ENCODE results near the gene PRUNE1.
A peak's percentile ranks its signal among the peaks of the same experiment; 100 is the strongest.

The PRUNE1 gene

GRCh38 chr1:151070474-151071276, 62.4 kb downstream of the PRUNE1 start, which contains the start of gene GABPB2:
TSS of gene GABPB2 (plus strand) at chr1:151070761. CDS start at chr1:151088190, 17,429 bp downstream.
- DNase-seq (ENCODE audit: low read depth, low spot score): peak; percentile 89
- ChIA-PET POLR2A (interaction anchor here (0.6 to 1.0 kb wide), 3 partner anchors 8 to 13 kb away, joined by 3 to 5 read pairs (median 3); partner anchors contain the start of gene CDC42SE1), CTCF (interaction anchor here (0.7 to 4.7 kb wide), 14 partner anchors 9 to 103 kb away, joined by 3 to 44 read pairs (median 4); partner anchors contain the start of genes C1orf56, CDC42SE1 and MLLT11)
- peak; percentile 94 for TF ChIP-seq CTCF (IDR thresholded peaks at IDR 0.05; ENCODE audit: insufficient read depth, low read length, missing control alignments)
- H3K4me3 ChIP-seq (ENCODE audit: low read depth, low read length): peak within 1 kb of the TSS; percentile 80

- POLR2A ChIA-PET: no interaction called here
- no peak for TF ChIP-seq CTCF (IDR thresholded peaks at IDR 0.05; ENCODE audit: insufficient read depth, low read length, missing control alignments)
- no peak for DNase-seq (ENCODE audit: low read depth, low spot score)
- H3K4me3 ChIP-seq (ENCODE audit: low read depth, low read length): no peak overlapping the region
- CTCF ChIA-PET: interaction anchor here (0.8 to 4.7 kb wide), 14 partner anchors 11 to 93 kb away, joined by 3 to 44 read pairs (median 4); partner anchors contain the start of genes CDC42SE1, MLLT11 and TNFAIP8L2
These were observed 64.0 kb downstream of the PRUNE1 start for GRCh38 chr1:151072224-151072623.
